ENCODE measurements around the gene BAK1. TPM values are rescaled to one million over a fixed set of nuclear protein-coding genes. Genes with fewer than 3 reads are reported as not detected.

Gene BAK1
- total RNA-seq, 4 donors from 2014 or later, result 6.9 to 22.7 (median 10.9) TPM

DNA sequence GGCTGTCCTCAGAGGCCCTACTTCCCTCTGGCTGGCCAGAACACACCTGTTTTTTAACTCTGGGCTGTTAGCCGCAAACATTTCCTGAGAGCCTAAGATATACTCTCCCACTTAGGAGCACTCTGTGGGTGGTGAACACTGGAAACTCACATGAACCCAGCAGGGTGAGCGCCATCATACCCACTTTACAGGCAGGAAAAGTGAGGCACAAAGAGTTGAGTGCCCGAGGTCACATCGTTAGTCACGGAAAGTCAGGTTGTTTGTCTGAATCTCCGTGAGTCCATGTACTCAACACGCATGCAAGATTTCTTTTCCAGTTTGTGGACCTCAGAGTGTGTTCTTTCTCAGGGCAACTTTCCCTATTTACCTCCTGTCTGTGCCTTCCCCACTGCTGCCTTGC, 1.9 kb downstream of the BAK1 start:
- DNase-seq (ENCODE audit: low spot score), result no peak
- no peak for ATAC-seq (ENCODE audit: low FRiP score)
- TF ChIP-seq, protein P1, sequence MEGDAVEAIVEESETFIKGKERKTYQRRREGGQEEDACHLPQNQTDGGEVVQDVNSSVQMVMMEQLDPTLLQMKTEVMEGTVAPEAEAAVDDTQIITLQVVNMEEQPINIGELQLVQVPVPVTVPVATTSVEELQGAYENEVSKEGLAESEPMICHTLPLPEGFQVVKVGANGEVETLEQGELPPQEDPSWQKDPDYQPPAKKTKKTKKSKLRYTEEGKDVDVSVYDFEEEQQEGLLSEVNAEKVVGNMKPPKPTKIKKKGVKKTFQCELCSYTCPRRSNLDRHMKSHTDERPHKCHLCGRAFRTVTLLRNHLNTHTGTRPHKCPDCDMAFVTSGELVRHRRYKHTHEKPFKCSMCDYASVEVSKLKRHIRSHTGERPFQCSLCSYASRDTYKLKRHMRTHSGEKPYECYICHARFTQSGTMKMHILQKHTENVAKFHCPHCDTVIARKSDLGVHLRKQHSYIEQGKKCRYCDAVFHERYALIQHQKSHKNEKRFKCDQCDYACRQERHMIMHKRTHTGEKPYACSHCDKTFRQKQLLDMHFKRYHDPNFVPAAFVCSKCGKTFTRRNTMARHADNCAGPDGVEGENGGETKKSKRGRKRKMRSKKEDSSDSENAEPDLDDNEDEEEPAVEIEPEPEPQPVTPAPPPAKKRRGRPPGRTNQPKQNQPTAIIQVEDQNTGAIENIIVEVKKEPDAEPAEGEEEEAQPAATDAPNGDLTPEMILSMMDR (IDR thresholded peaks at IDR 0.05), result no peak

DNA sequence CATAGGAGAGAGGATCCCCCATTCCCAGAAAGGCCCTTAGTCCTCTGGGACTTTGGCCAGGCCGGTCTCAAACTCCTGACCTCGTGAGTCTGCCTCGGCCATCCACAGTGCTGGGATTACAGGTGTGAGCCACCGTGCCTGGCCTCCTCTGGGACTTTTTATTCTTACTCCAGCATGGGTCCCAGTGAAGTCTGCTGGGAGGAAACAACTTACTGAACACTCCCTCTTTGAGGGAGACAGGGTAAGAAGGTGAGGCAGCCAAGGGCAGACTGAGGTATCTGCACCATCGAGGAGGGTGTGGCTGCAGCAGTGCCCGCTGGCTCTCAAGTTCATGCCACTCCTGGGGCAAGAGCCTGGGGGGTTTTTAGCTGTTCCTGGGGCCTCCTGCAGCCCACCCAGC, 2.4 kb downstream of the BAK1 start:
- ATAC-seq (ENCODE audit: low FRiP score) (no peak), DNase-seq (ENCODE audit: low spot score) (no peak)
- TF ChIP-seq, protein P1 (IDR thresholded peaks at IDR 0.05), result no peak

DNA sequence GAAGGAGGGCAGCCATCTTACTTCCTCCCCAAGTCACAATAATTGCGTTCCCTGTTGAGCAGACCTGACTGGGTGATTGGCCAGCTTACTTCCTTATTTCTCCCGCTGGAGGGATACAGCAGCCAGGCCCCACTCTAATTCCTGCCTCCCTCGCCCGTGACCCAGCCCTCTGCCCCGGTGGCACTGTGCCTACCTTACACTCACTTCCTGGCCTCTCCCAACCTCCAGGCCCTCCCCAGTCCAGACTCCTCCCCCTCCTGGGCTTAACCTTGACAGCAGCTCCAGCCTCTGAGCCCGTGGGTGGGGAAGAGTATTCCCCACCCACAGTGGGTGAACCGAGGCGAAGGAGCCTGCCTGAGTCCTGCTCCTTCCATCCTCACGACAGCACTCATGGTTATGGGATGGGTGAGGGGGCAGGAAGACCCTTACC, 3.0 kb downstream of the BAK1 start:
- no peak for DNase-seq (ENCODE audit: low spot score)
- no peak for ATAC-seq (ENCODE audit: low FRiP score)
- TF ChIP-seq, protein P1 (IDR thresholded peaks at IDR 0.05), result no peak

DNA sequence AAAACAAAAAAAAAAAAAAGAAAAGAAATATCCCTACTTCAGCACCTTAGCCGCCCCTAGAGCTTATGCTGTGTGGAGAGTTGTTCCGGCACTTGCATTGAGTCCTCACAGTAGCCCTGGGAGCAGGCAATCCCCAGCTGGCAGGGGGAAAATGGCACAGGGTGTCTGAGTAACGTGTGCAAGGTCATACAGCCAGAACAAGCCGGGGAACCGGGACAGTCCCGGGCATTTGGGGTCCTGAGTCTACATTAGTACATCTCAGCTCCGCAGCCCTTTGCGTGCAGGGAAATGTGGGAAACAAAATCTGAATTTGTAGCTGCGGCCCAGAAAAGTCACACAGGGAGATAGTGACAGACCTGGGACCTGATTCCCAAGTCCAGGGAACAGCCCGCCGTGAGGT, 3.4 kb downstream of the BAK1 start:
- DNase-seq (ENCODE audit: low spot score), result no peak
- ATAC-seq (ENCODE audit: low FRiP score), result no peak
- TF ChIP-seq, protein P1 (IDR thresholded peaks at IDR 0.05), result no peak

DNA sequence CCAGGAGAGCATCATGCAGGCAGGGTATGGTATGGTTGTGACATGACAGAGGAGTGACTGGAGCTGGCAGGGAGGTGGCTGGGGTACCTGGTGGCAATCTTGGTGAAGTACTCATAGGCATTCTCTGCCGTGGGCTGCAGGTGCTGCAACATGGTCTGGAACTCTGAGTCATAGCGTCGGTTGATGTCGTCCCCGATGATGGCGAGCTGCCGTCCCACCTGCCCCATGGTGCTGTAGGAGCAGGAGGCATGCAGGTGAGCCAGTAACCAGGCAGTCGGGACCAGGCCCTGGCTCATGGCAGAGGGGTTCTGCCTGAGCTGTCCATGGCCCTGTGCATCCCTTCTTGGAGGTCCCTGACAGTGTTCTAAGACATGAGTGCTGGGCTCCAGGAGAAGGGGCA, 4.9 kb downstream of the BAK1 start:
- DNase-seq (ENCODE audit: low spot score) (no peak), ATAC-seq (ENCODE audit: low FRiP score) (no peak)
- TF ChIP-seq, protein P1 (IDR thresholded peaks at IDR 0.05), result no peak

DNA sequence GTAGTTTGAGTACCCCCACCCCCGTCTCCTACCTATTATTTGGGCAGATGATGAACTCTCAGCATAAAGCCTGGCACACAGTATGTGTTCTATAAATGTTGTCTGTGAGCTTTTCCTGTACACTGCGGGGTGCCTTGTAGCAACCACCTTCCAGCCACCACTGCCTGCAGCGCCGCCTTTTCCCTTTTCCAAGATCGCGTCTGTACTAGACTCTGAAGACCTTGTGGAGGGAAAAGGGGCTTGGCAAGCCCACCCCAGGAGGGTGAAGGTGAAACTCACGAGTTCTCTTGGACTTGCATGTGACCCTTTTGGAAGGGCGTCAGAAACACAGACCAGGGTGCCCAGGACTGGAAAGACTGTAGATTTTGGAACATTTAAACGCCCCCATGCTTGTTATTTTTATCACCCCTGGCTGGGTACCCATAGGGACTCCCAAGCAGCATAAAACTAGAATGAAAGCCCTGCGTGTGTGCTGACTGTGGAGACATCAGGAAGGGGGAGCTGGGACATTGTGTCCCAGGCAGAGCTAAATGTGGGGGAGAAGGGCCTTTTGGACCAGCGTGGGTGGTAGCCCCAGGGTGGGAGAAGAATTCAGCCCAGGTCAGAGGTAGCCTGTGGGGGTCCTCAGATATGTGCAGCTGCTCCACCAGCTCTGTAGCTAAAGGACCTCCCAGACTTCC, 8.3 kb downstream of the BAK1 start:
- TF ChIP-seq, protein P1 (IDR thresholded peaks at IDR 0.05), result no peak
- peak; percentile 23 for ATAC-seq (ENCODE audit: low FRiP score)
- no peak for DNase-seq (ENCODE audit: low spot score)

Measured in omental fat pad (tissue), 4 donors.